Endothelial cell of umbilical vein (primary cell): ENCODE data around the gene DOCK4. TPM values are rescaled to one million over a fixed set of nuclear protein-coding genes. Genes with fewer than 3 reads are reported as not detected.

Experiments used
- BruUV-seq: library from RNA; stranded (reverse); fragments of 400-500 nt; replicated peaks from 2 replicates; lab custom pipeline; 2021; lab: Mats Ljungman, UMichigan
- CTCF ChIA-PET: fragments of 300-600, 350-600 bp; sonication (Branson Sonifier 250); formaldehyde crosslinking; loops from one replicate; lab custom pipeline; 2021; ENCODE audit warnings: antibody characterized with exemption, inconsistent platforms; lab: Charles Lee
- POLR2A ChIA-PET: fragments of 300-600, 350-600 bp; sonication (Branson Sonifier 250); formaldehyde crosslinking; loops from one replicate; lab custom pipeline; 2021; ENCODE audit warnings: antibody characterized with exemption, inconsistent platforms; lab: Charles Lee
- DNase-seq: peaks from one replicate; pipeline ENCODE4 v3.0.0-alpha.2; 2011; ENCODE audit warnings: low read depth, low spot score
- FAIRE-seq: peaks from 2 replicates; lab custom pipeline; 2011; peaks lifted over from hg19 to GRCh38; lab: Jason Lieb, UNC
- H2AFZ ChIP-seq: 2 replicates; pipeline ENCODE4 v1.6.0; 2012; ENCODE audit warnings: low read depth, low read length, control low read depth, inconsistent platforms
- H3K27ac ChIP-seq: 2 replicates; pipeline ENCODE4 v1.5.1; 2011; ENCODE audit warnings: low read depth, mild to moderate bottlenecking, control low read depth, low read length, moderate library complexity; ENCODE audit not compliant: insufficient read depth
- H3K27me3 ChIP-seq, 2 experiments: 2 replicates each; pipeline versions ENCODE4 v1.6.0 to v1.6.1; 2011; ENCODE audit warnings: low read length in 2 of 2, mixed read lengths in 1 of 2; ENCODE audit not compliant: control insufficient read depth in 2 of 2, insufficient read depth in 2 of 2
- H3K36me3 ChIP-seq, 2 experiments: 2 replicates in 1 of 2; 3 replicates in 1 of 2; pipeline ENCODE4 v1.5.1; 2011; ENCODE audit warnings: low read length in 2 of 2, mild to moderate bottlenecking in 1 of 2, moderate library complexity in 1 of 2; ENCODE audit not compliant: control insufficient read depth in 2 of 2, insufficient read depth in 2 of 2; ENCODE audit errors: extremely low read depth in 1 of 2
- H3K4me1 ChIP-seq: 3 replicates; pipeline ENCODE4 v1.5.1; 2011; ENCODE audit warnings: mild to moderate bottlenecking, low read length; ENCODE audit not compliant: control insufficient read depth, insufficient read depth; ENCODE audit errors: extremely low read depth
- H3K4me2 ChIP-seq: 2 replicates; pipeline ENCODE4 v1.6.1; 2011; ENCODE audit warnings: low read length, control low read depth, mixed read lengths; ENCODE audit not compliant: insufficient read depth
- H3K4me3 ChIP-seq, 3 experiments: fragments of 200-600 bp in 1 of 3; sonication (generic), shearing (Covaris generic) in 1 of 3; replicated peaks in 1 of 3; 2 replicates each; pipeline ENCODE4 v1.5.1; 2011 to 2016; ENCODE audit warnings: control low read depth in 3 of 3, low read length in 3 of 3, mild to moderate bottlenecking in 2 of 3, inconsistent platforms in 1 of 3, low read depth in 1 of 3, moderate library complexity in 1 of 3; ENCODE audit not compliant: insufficient read depth in 1 of 3
- H3K79me2 ChIP-seq: 2 replicates; pipeline ENCODE4 v1.6.0; 2012; ENCODE audit warnings: low read length, inconsistent platforms; ENCODE audit not compliant: control insufficient read depth, insufficient read depth
- H3K9ac ChIP-seq: replicated peaks from 2 replicates; pipeline ENCODE3; 2011; ENCODE audit warnings: low read length, control low read depth; ENCODE audit not compliant: insufficient read depth; ENCODE audit errors: extremely low read depth
- H3K9me1 ChIP-seq: replicated peaks from 3 replicates; pipeline ENCODE4 v1.6.0; 2011; ENCODE audit warnings: mild to moderate bottlenecking, low read length; ENCODE audit not compliant: control insufficient read depth, insufficient read depth; ENCODE audit errors: extremely low read depth
- H3K9me3 ChIP-seq: replicated peaks from 2 replicates; pipeline ENCODE4 v1.5.1; 2012; ENCODE audit warnings: low read length, inconsistent platforms; ENCODE audit not compliant: control insufficient read depth, insufficient read depth
- H4K20me1 ChIP-seq: replicated peaks from 2 replicates; pipeline ENCODE3; 2011; ENCODE audit warnings: mild to moderate bottlenecking, low read length; ENCODE audit not compliant: control insufficient read depth, insufficient read depth; ENCODE audit errors: extremely low read depth
- CTCF ChIP-seq, 2 donors: IDR thresholded peaks; 1 replicate in 1 of 2; 2 replicates in 1 of 2; pipeline ENCODE4 v1.5.1; 2011; ENCODE audit warnings: low read length in 2 of 2, mild to moderate bottlenecking in 2 of 2, moderate library complexity in 2 of 2, control low read depth in 1 of 2, inconsistent platforms in 1 of 2, low read depth in 1 of 2; ENCODE audit not compliant: insufficient read depth in 1 of 2; ENCODE audit errors: extremely low read depth in 1 of 2
- FOS ChIP-seq: IDR thresholded peaks from 2 replicates; pipeline ENCODE4 v1.6.1; 2011; ENCODE audit warnings: mild to moderate bottlenecking, low read length, moderate library complexity, borderline replicate concordance; ENCODE audit not compliant: insufficient read depth
- JUN ChIP-seq: IDR thresholded peaks from 2 replicates; pipeline ENCODE4 v1.6.1; 2011; ENCODE audit warnings: borderline replicate concordance, low read depth; ENCODE audit not compliant: insufficient read length, insufficient read depth
- MAX ChIP-seq: IDR thresholded peaks from 2 replicates; pipeline ENCODE4 v1.6.1; 2011; ENCODE audit not compliant: insufficient read depth, insufficient read length
- POLR2A ChIP-seq: IDR thresholded peaks from 2 replicates; pipeline ENCODE4 v1.6.1; 2012; ENCODE audit warnings: low read depth, mild to moderate bottlenecking, control low read depth, low read length
- dilution Hi-C: fragments of 300-500 bp; cut with MboI; formaldehyde crosslinking; loops from one replicate; pipeline ENCODE4 v1.15.0; 2019; ENCODE audit warnings: low sequenced_read_pairs; ENCODE audit not compliant: extremely low pct_ligation_motif_present
- intact Hi-C: fragments of 100-400 bp; cut with micrococcal nuclease; formaldehyde crosslinking; loops from one replicate; pipeline ENCODE4 v1.10.0; 2022
- polyA plus RNA-seq, 4 experiments: library from polyadenylated mRNA; depleted of rRNA in 3 of 4; stranded (reverse) in 3 of 4; unstranded in 1 of 4; fragments of >200 nt; gene quantifications; 2 replicates each; pipeline versions ENCODE4 v1.2.1 to v1.2.3, GENCODE V29; 2011 to 2012; ENCODE audit warnings: missing spikeins in 1 of 4
- total RNA-seq: library from RNA; stranded (reverse); gene quantifications from 2 replicates; pipeline ENCODE4 v1.2.3, GENCODE V29; 2021

The DOCK4 gene
- total and polyA plus RNA-seq, 2 donors (not counting 3 experiments of a cell fraction or from before 2014, with no cell fraction given) = 47.4 to 164 TPM

- Histone ChIP-seq H3K36me3 (peaks cover 36 to 49% of the 10 kb centered on the region in 2 experiments), H3K27ac (peak overlapping the region; percentile 40), H3K9ac (no peak overlapping the region), H2AFZ (no peak overlapping the region), H3K27me3 (no peaks in the 10 kb centered on the region), H3K9me1 (no peaks in the 10 kb centered on the region), H3K4me2 (no peak overlapping the region), H4K20me1 (no peaks in the 10 kb centered on the region), H3K4me1 (peaks cover 10% of the 10 kb centered on the region), H3K79me2 (no peaks in the 10 kb centered on the region), H3K9me3 (no peaks in the 10 kb centered on the region), H3K4me3 (no peak overlapping the region)
- no peak for TF ChIP-seq POLR2A
- peak; percentile 59 for TF ChIP-seq FOS
- peak; percentile 29 for TF ChIP-seq JUN
- DNase-seq = peak; percentile 34
- BruUV-seq = no TSS peak
- POLR2A ChIA-PET = no interaction called here
- intact Hi-C loops (loop anchor here (5.0 to 10.0 kb wide), 5 partner anchors 174 to 1892 kb away; partner anchors contain the start of genes IMMP2L and LSMEM1), dilution Hi-C loops (no loop called here)
- CTCF ChIA-PET = interaction anchor here (1.0 to 1.5 kb wide), 8 partner anchors 8 to 638 kb away, joined by 3 to 8 read pairs (median 4); no protein-coding TSS in a partner anchor
- peak; percentile 90 for FAIRE-seq
Observed at GRCh38 chr7:111736552-111736874, 469.7 kb downstream of the DOCK4 start.

- H3K27ac ChIP-seq = peak overlapping the region; percentile 40
- dilution Hi-C loops = no loop called here
- H3K9me3 ChIP-seq = no peaks in the 10 kb centered on the region
- FAIRE-seq (peak; percentile 86), DNase-seq (peak; percentile 75)
- H3K9me1 ChIP-seq = no peaks in the 10 kb centered on the region
- no peaks in the 10 kb centered on the region for H4K20me1 ChIP-seq
- CTCF ChIA-PET = interaction anchor here (1.0 to 1.5 kb wide), 9 partner anchors 8 to 637 kb away, joined by 3 to 8 read pairs (median 4); no protein-coding TSS in a partner anchor
- POLR2A ChIA-PET = no interaction called here
- peaks cover 35 to 47% of the 10 kb centered on the region in 2 experiments for H3K36me3 ChIP-seq
- intact Hi-C loops = loop anchor here (1.0 to 10.0 kb wide), 7 partner anchors 174 to 1891 kb away; partner anchors contain the start of genes IMMP2L and LSMEM1
- H3K4me1 ChIP-seq = peaks cover 10% of the 10 kb centered on the region
- BruUV-seq = no TSS peak
- H3K9ac ChIP-seq = no peak overlapping the region
- no peaks in the 10 kb centered on the region for H3K79me2 ChIP-seq
- H3K4me2 ChIP-seq = no peak overlapping the region
- peak; percentile 70 for TF ChIP-seq FOS
- peak; percentile 64 to 65 for TF ChIP-seq CTCF (IDR thresholded peaks at IDR 0.05; ENCODE audit: extremely low read depth in 1 of 2, insufficient read depth in 1 of 2, low read depth in 1 of 2, low read length in 2 of 2)
- no peak for TF ChIP-seq MAX
- TF ChIP-seq JUN = peak; percentile 56
- H3K27me3 ChIP-seq = no peaks in the 10 kb centered on the region
- no peak overlapping the region for H3K4me3 ChIP-seq
- H2AFZ ChIP-seq = no peak overlapping the region
Observed at GRCh38 chr7:111735661-111736551, 470.3 kb downstream of the DOCK4 start.
